ENCODE measurements around the gene LSM3. TPM values are rescaled to one million over a fixed set of nuclear protein-coding genes. Genes with fewer than 3 reads are reported as not detected.

The LSM3 gene
- total and polyA plus RNA-seq, 7 experiments from 2014 or later, result 6.0 to 26.2 (median 9.4) TPM

GRCh38 chr3:14141144-14141543 is 37.5 kb upstream of the LSM3 start:
- no peaks in the 10 kb centered on the region for H3K9me3 ChIP-seq (ENCODE audit: control insufficient read depth in 2 of 3, low read length in 3 of 3)
- CTCF ChIA-PET, result interaction anchor here (2.7 kb wide), 1 partner anchor 16 kb away, joined by 12 read pairs; the partner anchor contains the start of genes CHCHD4 and TMEM43
- H3K36me3 Mint-ChIP-seq, result peaks cover under 1 to 30% (median 4%) of the 10 kb centered on the region in 5 donors
- H3K36me3 ChIP-seq (ENCODE audit: control insufficient read depth in 2 of 3, insufficient read depth in 3 of 3, low read length in 3 of 3), result peaks cover 0 to 68% (median 1%) of the 10 kb centered on the region in 3 experiments
- H3K4me3 Mint-ChIP-seq, result peak overlapping the region in 4 of 10 donors; percentile 15 to 74 (median 58)
- POLR2A ChIA-PET, result interaction anchor here (2.8 to 7.2 kb wide), 3 partner anchors 15 to 37 kb away, joined by 14 to 96 read pairs (median 22); partner anchors contain the start of genes CHCHD4, LSM3, TMEM43 and XPC
- peaks cover 50 to 52% of the 10 kb centered on the region in 2 donors for H3K4me1 ChIP-seq (ENCODE audit: control insufficient read depth in 2 of 2, insufficient read depth in 2 of 2, low read length in 2 of 2)
- H3K4me1 Mint-ChIP-seq, result peaks cover 30 to 60% (median 50%) of the 10 kb centered on the region in 7 donors
- H3K4me3 ChIP-seq (ENCODE audit: low read length), result no peak overlapping the region
- H3K27me3 Mint-ChIP-seq, result no peaks in the 10 kb centered on the region
- intact Hi-C loops (cut with micrococcal nuclease), result loop anchor here in 1 of 2 donors (5.0 to 10.0 kb wide), 2 partner anchors 486 to 1129 kb away; no protein-coding TSS in a partner anchor
- H3K27ac Mint-ChIP-seq, result peak overlapping the region; percentile 84 to 100 (median 96)
- no peaks in the 10 kb centered on the region for H3K9me3 Mint-ChIP-seq
- no peaks in the 10 kb centered on the region for H3K27me3 ChIP-seq (ENCODE audit: control insufficient read depth in 2 of 2, insufficient read depth in 2 of 2, low read length in 2 of 2)
- ATAC-seq, result no peak
- no peak for DNase-seq
- H3K27ac ChIP-seq (ENCODE audit: low read depth, low read length), result peak overlapping the region; percentile 79

GRCh38 chr3:14141602-14142341 is 36.8 kb upstream of the LSM3 start:
- no peak for ATAC-seq

GRCh38 chr3:14142567-14143270 is 35.9 kb upstream of the LSM3 start:
- peaks cover 36 to 64% (median 56%) of the 10 kb centered on the region in 7 donors for H3K4me1 Mint-ChIP-seq
- no peak overlapping the region for H3K4me3 ChIP-seq (ENCODE audit: low read length)
- H3K27ac Mint-ChIP-seq, result peak overlapping the region; percentile 89 to 100 (median 97)

More at GRCh38 chr3:14141602-14142341, 36.8 kb upstream of the LSM3 start:
- Histone ChIP-seq H3K4me1 (ENCODE audit: control insufficient read depth in 2 of 2, insufficient read depth in 2 of 2, low read length in 2 of 2) (peaks cover 50 to 52% of the 10 kb centered on the region in 2 donors), H3K9me3 (ENCODE audit: control insufficient read depth in 2 of 3, low read length in 3 of 3) (no peaks in the 10 kb centered on the region), H3K36me3 (ENCODE audit: control insufficient read depth in 2 of 3, insufficient read depth in 3 of 3, low read length in 3 of 3) (peaks cover 0 to 68% (median 4%) of the 10 kb centered on the region in 3 experiments), H3K4me3 (ENCODE audit: low read length) (no peak overlapping the region), H3K27me3 (ENCODE audit: control insufficient read depth in 2 of 2, insufficient read depth in 2 of 2, low read length in 2 of 2) (no peaks in the 10 kb centered on the region), H3K27ac (ENCODE audit: low read depth, low read length) (peak overlapping the region; percentile 79)
- Mint-ChIP-seq H3K27me3 (no peaks in the 10 kb centered on the region), H3K4me1 (peaks cover 33 to 64% (median 56%) of the 10 kb centered on the region in 7 donors), H3K36me3 (peaks cover 0 to 35% (median 7%) of the 10 kb centered on the region in 5 donors), H3K4me3 (peak overlapping the region in 8 of 10 donors; percentile 1 to 80 (median 62)), H3K9me3 (no peaks in the 10 kb centered on the region), H3K27ac (peak overlapping the region; percentile 89 to 100 (median 97))
- no peak for DNase-seq
- POLR2A ChIA-PET, result interaction anchor here (0.7 to 7.2 kb wide), 7 partner anchors 10 to 490 kb away, joined by 3 to 96 read pairs (median 4); partner anchors contain the start of genes CHCHD4, LSM3, TMEM43 and XPC
- intact Hi-C loops (cut with micrococcal nuclease), result loop anchor here (1.0 to 10.0 kb wide), 3 partner anchors 261 to 1129 kb away; partner anchors contain the start of gene SLC6A6 (in 1 of the 2)
- CTCF ChIA-PET, result interaction anchor here (2.7 kb wide), 1 partner anchor 17 kb away, joined by 12 read pairs; the partner anchor contains the start of genes CHCHD4 and TMEM43

GRCh38 chr3:14143271-14144225 is 35.1 kb upstream of the LSM3 start:
- intact Hi-C loops (cut with micrococcal nuclease), result loop anchor here (1.0 to 10.0 kb wide), 9 partner anchors 18 to 1131 kb away; partner anchors contain the start of genes LSM3 (in 2 of the 2), XPC (in 2 of the 2), CHCHD4 (in 1 of the 2) and SLC6A6 (in 1 of the 2)
- CTCF ChIA-PET, result interaction anchor here (0.6 to 2.7 kb wide), 4 partner anchors 17 to 247 kb away, joined by 3 to 12 read pairs (median 4); partner anchors contain the start of genes CHCHD4 and TMEM43
- no peak for DNase-seq
- no peak for ATAC-seq
- H3K36me3 ChIP-seq (ENCODE audit: control insufficient read depth in 2 of 3, insufficient read depth in 3 of 3, low read length in 3 of 3), result peaks cover 0 to 68% (median 5%) of the 10 kb centered on the region in 3 experiments
- H3K4me3 Mint-ChIP-seq, result peak overlapping the region; percentile 60 to 80 (median 68)
- no peaks in the 10 kb centered on the region for H3K9me3 ChIP-seq (ENCODE audit: control insufficient read depth in 2 of 3, low read length in 3 of 3)
- H3K36me3 Mint-ChIP-seq, result peaks cover 0 to 35% (median 9%) of the 10 kb centered on the region in 5 donors
- H3K4me1 Mint-ChIP-seq, result peaks cover 36 to 64% (median 56%) of the 10 kb centered on the region in 7 donors
- no peaks in the 10 kb centered on the region for H3K27me3 Mint-ChIP-seq
- POLR2A ChIA-PET, result interaction anchor here (0.7 to 7.2 kb wide), 10 partner anchors 18 to 954 kb away, joined by 3 to 96 read pairs (median 6); partner anchors contain the start of genes CCDC174, CHCHD4, LSM3 and TMEM43
- H3K27me3 ChIP-seq (ENCODE audit: control insufficient read depth in 2 of 2, insufficient read depth in 2 of 2, low read length in 2 of 2), result no peaks in the 10 kb centered on the region
- no peak overlapping the region for H3K4me3 ChIP-seq (ENCODE audit: low read length)
- H3K27ac ChIP-seq (ENCODE audit: low read depth, low read length), result peak overlapping the region; percentile 79
- H3K9me3 Mint-ChIP-seq, result no peaks in the 10 kb centered on the region
- H3K27ac Mint-ChIP-seq, result peak overlapping the region; percentile 89 to 100 (median 98)
- H3K4me1 ChIP-seq (ENCODE audit: control insufficient read depth in 2 of 2, insufficient read depth in 2 of 2, low read length in 2 of 2), result peaks cover 50 to 52% of the 10 kb centered on the region in 2 donors

More at GRCh38 chr3:14142567-14143270, 35.9 kb upstream of the LSM3 start:
- peaks cover 50 to 52% of the 10 kb centered on the region in 2 donors for H3K4me1 ChIP-seq (ENCODE audit: control insufficient read depth in 2 of 2, insufficient read depth in 2 of 2, low read length in 2 of 2)
- H3K27me3 ChIP-seq (ENCODE audit: control insufficient read depth in 2 of 2, insufficient read depth in 2 of 2, low read length in 2 of 2), result no peaks in the 10 kb centered on the region
- peaks cover 0 to 38% (median 9%) of the 10 kb centered on the region in 5 donors for H3K36me3 Mint-ChIP-seq
- ChIA-PET POLR2A (interaction anchor here (0.7 to 7.2 kb wide), 9 partner anchors 11 to 490 kb away, joined by 3 to 96 read pairs (median 4); partner anchors contain the start of genes CHCHD4, LSM3, TMEM43 and XPC), CTCF (interaction anchor here (0.7 to 2.7 kb wide), 3 partner anchors 16 to 246 kb away, joined by 3 to 12 read pairs (median 4); partner anchors contain the start of genes CHCHD4 and TMEM43)
- intact Hi-C loops (cut with micrococcal nuclease), result loop anchor here (1.0 to 10.0 kb wide), 3 partner anchors 260 to 1130 kb away; partner anchors contain the start of gene SLC6A6 (in 1 of the 2)
- H3K27me3 Mint-ChIP-seq, result no peaks in the 10 kb centered on the region
- H3K9me3 Mint-ChIP-seq, result no peaks in the 10 kb centered on the region
- peak overlapping the region; percentile 57 to 80 (median 66) for H3K4me3 Mint-ChIP-seq
- peak overlapping the region; percentile 79 for H3K27ac ChIP-seq (ENCODE audit: low read depth, low read length)
- peaks cover 0 to 68% (median 5%) of the 10 kb centered on the region in 3 experiments for H3K36me3 ChIP-seq (ENCODE audit: control insufficient read depth in 2 of 3, insufficient read depth in 3 of 3, low read length in 3 of 3)
- ATAC-seq (peak; percentile 75), DNase-seq (peak; percentile 34 to 87 (median 75))
- H3K9me3 ChIP-seq (ENCODE audit: control insufficient read depth in 2 of 3, low read length in 3 of 3), result no peaks in the 10 kb centered on the region

GRCh38 chr3:14144423-14145075 is 34.1 kb upstream of the LSM3 start:
- ATAC-seq (peak; percentile 75), DNase-seq (peak; percentile 45 to 93 (median 84))
- ChIA-PET POLR2A (interaction anchor here (0.6 to 7.2 kb wide), 11 partner anchors 11 to 507 kb away, joined by 3 to 96 read pairs (median 5); partner anchors contain the start of genes CCDC174, CHCHD4, LSM3 and TMEM43), CTCF (interaction anchor here (0.6 to 1.6 kb wide), 4 partner anchors 20 to 41 kb away, joined by 3 to 5 read pairs (median 4); partner anchors contain the start of genes CHCHD4 and TMEM43)
- Mint-ChIP-seq H3K9me3 (no peaks in the 10 kb centered on the region), H3K36me3 (peaks cover 0 to 31% (median 9%) of the 10 kb centered on the region in 5 donors), H3K27ac (peak overlapping the region; percentile 89 to 100 (median 98)), H3K4me1 (peaks cover 34 to 62% (median 56%) of the 10 kb centered on the region in 7 donors), H3K4me3 (peak overlapping the region; percentile 53 to 76 (median 66)), H3K27me3 (no peaks in the 10 kb centered on the region)
- peak overlapping the region; percentile 79 for H3K27ac ChIP-seq (ENCODE audit: low read depth, low read length)
- peaks cover 0 to 60% (median 5%) of the 10 kb centered on the region in 3 experiments for H3K36me3 ChIP-seq (ENCODE audit: control insufficient read depth in 2 of 3, insufficient read depth in 3 of 3, low read length in 3 of 3)
- H3K27me3 ChIP-seq (ENCODE audit: control insufficient read depth in 2 of 2, insufficient read depth in 2 of 2, low read length in 2 of 2), result no peaks in the 10 kb centered on the region
- H3K9me3 ChIP-seq (ENCODE audit: control insufficient read depth in 2 of 3, low read length in 3 of 3), result no peaks in the 10 kb centered on the region
- intact Hi-C loops (cut with micrococcal nuclease), result loop anchor here (1.0 to 10.0 kb wide), 9 partner anchors 19 to 1132 kb away; partner anchors contain the start of genes LSM3 (in 2 of the 2), XPC (in 2 of the 2), CHCHD4 (in 1 of the 2) and SLC6A6 (in 1 of the 2)
- H3K4me1 ChIP-seq (ENCODE audit: control insufficient read depth in 2 of 2, insufficient read depth in 2 of 2, low read length in 2 of 2), result peaks cover 50 to 52% of the 10 kb centered on the region in 2 donors
- H3K4me3 ChIP-seq (ENCODE audit: low read length), result peak overlapping the region; percentile 10
